T-helper 1 cell (primary cell): ENCODE results near the gene IDI1.

Experiments
- DNase-seq, 5 donors: peaks; one replicate each; pipeline ENCODE4 v3.0.0-alpha.2; 2012 to 2020

IDI1 gene

DNA sequence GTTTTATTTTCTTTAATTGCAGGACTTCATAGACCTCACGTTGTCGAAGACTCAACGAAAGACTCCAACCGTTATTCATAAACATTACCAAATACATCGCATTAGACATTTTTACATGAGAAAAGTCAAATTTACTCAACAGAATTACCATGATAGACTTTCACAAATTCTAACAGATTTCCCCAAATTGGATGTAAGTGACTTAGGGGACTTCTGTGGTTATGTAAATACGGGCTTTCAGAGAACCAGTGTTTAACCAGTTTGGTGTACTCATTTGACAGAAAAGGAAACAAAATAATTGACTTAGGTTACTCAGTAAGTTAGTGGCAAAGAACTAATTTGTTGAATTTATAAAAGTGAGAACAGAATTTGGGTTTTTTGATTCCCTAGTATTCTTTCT lies 56.5 kb downstream of the IDI1 start:
- no peak for DNase-seq

DNA sequence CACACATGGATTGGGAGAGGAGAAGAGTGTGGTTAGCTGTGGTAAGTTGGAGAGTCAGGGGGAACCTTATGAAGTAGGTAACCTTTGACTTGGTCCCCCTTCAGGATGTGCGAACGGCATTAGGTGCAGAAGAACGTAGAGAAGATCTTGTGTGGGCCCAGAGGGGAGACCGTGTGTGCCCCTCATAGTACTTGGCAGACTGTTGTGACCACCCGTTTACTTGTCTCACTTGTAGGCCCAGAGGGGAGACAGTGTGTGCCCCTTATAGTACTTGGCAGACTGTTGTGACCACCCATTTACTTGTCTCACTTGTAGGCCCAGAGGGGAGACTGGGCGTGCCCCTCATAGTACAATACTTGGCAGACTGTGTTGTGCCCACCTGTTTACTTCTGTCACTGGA lies 58.1 kb downstream of the IDI1 start:
- DNase-seq, result no peak
